Activated CD4-positive, alpha-beta T cell treated with anti-CD3 and anti-CD28 coated beads, Interleukin-2, Interleukin-4, amounts not matched to agents 100 ng/mL and 50 ng/mL, durations not matched to agents 16 hours and 8 hours (primary cell): ENCODE results near the gene OPTN.
"Not testable (repeated sequence)": the region's sequence is repeated elsewhere in the genome, so short reads cannot be mapped to it uniquely, and the experiment has no call there.

ENCODE experiments used
- DNase-seq: peaks from one replicate; pipeline ENCODE4 v3.0.0-alpha.2; 2020; ENCODE audit warnings: low spot score

OPTN gene

DNA sequence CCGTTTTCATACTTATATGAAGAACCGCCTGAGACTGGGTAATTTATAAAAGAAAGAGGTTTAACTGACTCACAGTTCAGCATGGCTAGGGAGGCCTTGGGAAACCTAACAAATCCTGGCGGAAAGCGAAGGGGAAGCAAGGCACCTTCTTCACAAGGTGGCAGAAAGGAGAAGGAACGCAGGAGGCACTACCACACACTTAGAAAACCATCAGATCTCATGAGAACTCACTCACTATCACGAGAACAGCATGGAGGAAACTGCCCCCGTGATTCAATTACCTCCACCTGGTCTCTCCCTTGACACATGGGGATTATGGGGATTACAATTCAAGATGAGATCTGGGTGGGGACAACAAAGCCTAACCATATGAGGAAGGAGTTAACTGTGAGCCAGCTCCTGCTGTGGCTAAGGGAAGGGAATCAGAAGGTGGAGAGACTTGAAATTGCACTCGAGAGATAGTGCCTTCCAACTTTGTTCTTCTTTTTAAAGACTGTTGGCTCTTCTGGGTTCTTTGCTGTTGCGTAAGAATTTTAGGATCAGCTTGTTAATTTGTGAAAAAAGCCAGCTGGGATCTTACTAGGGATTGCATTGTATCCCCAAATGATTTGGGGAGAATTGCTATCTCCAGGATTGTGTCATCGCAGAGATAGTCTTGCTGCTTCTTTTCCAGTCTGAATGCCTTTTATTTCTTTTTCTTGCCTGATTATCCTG is 21.0 kb downstream of the OPTN start:
- DNase-seq, result no peak

DNA sequence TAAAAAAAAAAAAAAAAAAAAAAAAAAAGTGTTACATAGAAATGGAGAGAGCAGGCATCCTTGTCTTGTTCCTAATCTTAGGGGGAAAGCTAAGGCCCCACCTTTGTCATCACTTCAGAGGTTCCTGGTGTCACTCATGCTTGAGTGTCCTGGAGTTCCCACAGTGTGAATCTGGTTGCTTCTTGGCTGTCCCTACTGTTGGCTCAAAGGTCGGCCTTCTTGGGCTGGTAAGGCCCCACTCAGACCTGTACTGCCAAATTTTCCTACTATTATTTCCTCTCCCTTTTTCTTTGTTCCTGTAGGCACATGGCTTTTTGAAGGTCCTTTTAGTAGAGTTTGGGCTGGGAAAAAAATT is 21.5 kb downstream of the OPTN start:
- DNase-seq, result no peak

DNA sequence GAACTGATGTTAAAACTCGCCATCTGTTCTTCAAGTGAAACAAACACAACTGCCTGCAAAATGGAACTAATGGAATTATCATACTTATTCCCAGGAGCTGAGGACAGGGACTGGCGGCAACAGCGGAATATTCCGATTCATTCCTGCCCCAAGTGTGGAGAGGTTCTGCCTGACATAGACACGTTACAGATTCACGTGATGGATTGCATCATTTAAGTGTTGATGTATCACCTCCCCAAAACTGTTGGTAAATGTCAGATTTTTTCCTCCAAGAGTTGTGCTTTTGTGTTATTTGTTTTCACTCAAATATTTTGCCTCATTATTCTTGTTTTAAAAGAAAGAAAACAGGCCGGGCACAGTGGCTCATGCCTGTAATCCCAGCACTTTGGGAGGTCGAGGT is 36.7 kb downstream of the OPTN start:
- no peak for DNase-seq

DNA sequence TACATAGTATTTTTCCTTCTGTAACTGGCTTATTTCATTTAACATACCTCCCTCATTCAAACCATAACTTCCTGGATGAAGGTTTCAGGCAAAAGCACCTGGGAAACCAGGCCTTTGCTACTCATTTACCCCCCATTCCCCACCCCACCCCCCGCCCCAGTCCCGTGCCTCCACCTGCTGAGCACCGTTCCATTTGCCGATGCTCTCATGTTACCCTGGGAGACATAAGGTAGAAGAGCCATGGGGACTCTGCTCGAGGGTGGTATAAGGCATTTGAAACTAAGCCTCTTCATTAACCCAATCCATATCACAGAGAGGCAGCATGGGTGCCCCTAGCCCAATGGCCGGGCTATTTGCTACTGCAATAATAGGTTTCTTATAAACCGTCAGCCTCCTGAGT is 39.2 kb downstream of the OPTN start:
- DNase-seq, result no peak

DNA sequence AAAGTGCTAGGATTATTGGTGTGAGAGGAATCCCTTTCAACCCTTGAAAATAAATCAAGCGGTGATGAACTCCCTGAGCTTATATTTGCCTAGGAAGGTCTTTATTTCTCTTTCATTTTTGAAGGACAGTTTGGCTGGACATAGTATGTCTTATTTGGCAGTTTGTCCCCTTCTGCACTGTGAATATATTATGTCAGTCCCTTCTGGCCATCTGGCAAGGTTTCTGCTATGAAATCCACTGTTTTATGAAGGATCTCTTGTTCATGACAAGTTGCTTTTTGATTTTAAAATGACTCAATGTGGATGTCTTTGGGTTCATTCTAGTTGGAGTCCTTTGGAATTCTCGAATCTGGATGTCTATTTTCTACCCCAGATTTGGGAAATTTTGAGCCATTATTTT is 39.7 kb downstream of the OPTN start:
- DNase-seq, result no peak

DNA sequence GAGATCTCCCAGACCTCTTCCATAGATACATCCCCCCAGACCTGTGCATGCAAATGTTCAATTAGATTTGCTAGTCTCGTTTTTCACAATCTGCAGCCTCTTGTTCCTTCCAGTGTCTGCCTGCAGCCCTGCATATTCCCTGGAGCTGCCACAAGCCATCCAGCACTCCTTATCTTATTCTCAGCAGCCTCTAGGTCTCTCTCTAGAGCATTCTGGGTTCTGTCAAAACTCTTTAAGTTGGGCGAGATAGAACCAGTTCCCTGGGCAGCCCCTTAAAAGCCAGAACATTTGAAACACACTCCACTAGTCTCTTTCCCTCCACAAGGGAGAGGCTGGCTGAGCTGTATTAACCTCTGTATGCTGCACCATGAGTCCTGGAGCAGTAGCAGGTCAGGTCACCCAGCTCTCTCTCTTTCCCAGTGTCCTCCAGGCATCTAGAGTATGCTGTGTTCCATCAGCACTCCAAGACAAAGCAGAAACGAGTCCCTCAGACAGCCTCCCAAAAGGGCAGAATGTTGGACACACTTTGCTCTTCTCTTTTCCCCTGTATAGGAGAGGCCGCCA is 40.7 kb downstream of the OPTN start:
- DNase-seq, result no peak

DNA sequence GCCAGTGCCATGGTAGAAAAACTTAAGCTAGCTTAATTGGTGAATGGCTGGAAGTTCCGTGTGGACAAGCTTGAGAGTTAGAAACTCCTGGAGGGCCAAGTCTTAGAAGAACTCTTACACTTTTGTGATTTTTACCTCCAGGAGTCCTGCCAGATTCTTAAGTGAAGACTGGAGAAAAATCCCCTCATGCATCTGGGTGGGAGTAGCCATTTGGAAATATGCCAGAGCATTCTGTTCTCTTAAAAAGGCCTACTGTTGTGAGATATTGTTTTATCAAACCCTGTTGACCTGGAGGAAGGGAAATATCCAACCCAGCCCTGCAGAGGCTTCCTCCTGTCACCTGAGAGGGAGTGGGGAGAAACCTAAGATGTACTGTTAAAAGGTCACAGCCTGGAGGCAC is 43.8 kb downstream of the OPTN start:
- no peak for DNase-seq

DNA sequence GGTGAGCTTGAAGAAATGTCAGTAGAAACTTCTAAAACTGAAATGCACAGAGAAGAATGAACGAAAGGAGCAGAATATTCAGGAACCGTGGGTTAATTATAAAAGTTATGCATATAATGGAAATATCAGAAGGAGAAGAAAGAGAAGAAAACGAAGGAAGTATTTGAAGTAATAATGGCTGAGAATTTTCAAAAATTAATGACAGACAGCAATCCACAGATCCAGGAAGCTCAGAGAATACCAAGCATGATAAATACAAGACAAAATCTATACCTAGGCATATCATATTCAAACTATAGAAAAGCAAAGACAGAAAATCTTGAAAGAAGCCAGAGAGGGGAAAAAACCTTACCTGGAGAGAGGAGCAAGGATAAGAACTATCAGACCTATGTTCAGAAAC is 44.9 kb downstream of the OPTN start:
- DNase-seq, result no peak

DNA sequence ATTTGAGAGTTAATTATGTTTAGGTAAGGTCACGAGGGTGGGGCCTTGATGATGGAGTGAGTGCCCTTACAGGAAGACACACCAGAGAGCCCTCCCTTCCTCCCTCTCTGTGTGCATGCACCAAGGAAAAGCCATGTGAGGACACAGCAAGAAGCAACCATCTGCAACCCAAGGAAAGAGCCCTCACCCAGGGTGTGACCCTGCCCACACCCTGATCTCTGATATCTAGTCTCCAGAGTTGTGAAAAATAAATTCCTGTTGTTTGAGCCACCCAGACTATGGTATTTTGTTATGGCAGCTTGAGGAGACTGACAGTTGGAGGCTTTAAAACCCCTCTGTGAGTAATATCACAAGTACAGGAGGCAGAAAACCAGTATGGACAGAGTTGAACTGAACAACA is 46.4 kb downstream of the OPTN start:
- DNase-seq, result no peak

DNA sequence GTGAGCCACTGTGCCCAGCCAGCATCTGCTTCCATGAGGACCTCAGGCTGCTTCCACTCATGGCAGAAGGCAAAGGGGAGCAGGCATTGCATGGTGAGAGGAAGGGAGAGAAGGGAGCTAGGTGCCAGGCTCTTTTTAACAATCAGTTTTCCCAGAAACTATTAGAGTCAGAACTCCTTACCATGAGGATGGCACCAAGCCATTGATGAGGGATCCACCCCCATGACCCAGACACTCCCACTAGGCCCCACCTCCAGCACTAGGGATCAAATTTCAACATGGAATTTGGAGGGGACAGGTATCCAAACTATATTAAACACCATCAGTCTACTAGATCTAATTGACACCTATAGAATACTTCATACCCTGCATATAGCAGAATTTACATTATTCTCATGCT is 47.2 kb downstream of the OPTN start:
- no peak for DNase-seq

DNA sequence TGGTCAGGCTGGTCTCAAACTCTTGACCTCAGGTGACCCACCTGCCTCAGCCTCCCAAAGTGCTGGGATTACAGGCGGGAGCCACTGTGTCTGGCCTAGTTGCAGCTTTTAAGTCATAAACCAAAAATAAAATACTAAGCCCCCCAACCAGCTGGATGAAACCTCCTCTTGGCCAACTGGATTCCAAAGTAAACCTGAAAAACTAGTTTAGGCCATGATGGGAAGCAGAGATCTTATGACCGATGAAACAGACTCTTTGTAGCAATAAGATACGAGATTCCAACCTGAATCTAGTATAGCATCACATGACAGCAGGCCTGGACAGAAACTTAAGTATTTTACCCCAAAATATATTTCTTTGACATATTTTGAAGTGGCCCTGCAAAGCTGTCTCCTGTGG is 52.3 kb downstream of the OPTN start:
- DNase-seq, result no peak

DNA sequence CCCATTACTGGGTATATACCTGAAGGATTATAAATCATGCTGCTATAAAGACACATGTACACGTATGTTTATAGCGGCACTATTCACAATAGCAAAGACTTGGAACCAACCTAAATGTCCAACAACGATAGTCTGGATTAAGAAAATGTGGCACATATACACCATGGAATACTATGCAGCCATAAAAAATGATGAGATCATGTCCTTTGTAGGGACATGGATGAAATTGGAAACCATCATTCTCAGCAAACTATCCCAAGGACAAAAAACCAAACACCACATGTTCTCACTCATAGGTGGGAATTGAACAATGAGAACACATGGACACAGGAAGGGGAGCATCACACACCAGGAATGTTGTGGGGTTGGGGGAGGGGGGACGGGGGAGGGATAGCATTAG is 55.9 kb downstream of the OPTN start:
- DNase-seq, result not testable (repeated sequence)

DNA sequence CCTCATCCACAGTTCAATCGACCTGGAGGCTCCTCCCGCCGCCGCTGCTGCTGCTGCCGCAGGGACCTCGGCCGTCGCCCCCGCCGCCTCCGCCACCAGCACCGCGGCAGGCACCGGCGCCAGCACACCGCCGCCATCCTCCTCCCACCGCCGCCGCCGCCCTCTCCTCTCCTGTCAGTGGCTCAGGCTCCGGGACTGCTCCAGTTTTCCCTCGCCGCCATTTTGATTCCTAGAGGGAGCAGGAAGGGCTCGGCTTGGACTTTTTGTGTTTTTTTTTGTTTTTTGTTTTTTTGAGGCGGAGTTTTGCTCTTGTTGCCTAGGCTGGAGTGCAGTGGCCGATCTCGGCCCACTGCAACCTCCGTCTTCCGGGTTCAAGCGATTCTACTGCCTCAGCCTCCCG is 58.4 kb downstream of the OPTN start:
- no peak for DNase-seq

DNA sequence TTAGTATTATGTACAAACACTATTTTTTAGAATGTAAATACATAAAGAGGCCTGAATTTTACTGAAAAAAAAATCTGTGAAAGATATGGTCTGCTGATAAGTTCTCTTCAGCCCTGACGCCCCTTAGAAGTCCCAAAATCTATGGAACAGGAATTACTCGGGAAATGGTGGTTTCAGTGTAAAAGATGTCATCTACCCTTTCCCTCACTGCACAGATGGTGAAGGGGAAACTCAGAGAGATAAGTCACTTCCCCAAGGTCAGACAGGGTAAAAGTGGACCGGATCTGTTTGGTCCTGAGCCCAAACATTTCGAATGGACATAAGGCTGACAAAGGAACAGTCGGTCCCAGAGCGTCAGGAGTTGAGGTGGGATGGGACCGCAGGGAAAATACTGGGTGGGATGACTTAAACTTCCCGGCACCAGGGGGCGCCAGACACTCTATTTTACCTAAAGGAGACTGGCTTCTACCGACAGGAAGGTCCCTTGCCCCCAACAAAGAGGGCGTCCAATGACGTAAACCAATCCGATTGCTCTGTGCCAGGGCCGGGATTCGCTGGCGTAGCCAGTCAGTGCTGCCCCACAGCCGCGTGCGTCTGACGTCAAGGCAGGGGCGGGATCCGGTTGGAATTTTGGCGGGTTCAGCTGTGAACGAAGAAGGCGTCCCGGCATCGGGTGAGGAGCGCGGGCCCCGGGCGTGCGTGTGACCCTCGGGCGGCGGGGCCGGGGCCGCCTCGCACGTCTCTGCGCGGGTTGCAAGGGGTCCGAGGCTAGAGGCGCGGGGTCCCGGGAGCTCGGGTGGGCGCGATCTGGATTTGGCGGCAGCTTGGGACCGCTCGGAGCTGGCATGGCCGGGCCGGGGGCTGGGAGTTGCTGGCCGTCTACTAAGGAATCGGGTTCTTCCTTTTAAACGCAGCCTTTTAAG is 61.2 kb downstream of the OPTN start, which contains the start of gene MCM10:
MCM10 (plus strand) TSS at position 625 of the 923 bp plus-strand sequence. CDS start 2,645 bp downstream, outside the sequence.
- DNase-seq, result peak; percentile 99

DNA sequence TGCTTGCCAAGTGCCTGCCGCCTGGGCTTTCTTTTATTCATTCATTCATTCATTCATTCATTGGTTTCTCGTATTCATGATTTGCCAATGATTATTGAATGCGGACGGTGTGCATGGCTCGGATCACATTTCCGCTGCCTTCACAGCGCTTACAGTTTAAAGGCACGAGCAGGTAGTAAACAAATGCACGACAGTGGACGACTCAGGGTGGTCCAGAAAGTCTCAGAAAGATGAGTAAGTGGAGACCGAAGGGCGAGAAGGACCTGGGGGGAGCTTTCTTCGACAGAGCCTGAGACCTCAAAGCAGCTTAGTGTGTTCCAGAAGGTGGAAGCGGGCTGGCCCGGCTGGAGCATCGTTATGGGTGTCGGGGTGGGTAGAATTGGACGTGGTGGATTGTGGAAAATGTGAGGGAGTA is 61.9 kb downstream of the OPTN start:
- peak; percentile 27 for DNase-seq

DNA sequence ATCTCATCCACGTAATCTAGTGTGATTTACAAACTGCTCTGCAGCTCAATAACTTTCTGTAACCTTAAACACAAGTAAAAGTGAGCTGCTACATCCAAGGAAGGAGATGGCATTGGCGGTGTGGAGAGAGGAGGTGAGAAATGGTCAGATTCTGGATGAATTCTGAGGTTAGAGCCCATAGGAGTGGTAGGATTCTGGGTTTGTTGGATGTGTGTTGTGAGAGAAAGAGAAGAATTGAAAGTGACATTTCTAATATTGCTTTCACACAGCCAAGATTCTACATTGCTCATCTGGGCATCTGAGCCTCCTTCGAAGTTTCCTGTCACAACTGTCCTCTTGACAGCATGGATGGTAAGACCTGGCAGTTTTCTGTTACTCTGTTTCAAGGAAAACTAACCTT is 63.9 kb downstream of the OPTN start:
- no peak for DNase-seq

DNA sequence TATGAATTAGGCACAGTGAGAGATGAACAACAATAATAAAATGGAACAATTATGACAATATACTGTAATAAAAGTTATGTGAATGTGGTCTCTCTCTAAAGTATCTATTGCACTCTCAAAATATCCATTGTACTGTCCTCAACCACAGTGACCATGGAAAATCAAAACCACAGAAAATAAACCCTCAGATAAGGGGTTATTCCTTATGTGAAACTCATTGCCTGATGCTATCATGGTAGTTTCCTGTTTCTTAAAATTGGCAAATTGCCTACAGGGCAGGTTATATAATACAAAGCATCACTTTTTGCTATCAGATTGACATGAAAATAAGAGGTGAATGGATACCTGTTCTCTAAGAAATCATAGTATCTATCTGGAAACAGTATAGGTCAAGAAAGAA is 65.2 kb downstream of the OPTN start:
- no peak for DNase-seq

DNA sequence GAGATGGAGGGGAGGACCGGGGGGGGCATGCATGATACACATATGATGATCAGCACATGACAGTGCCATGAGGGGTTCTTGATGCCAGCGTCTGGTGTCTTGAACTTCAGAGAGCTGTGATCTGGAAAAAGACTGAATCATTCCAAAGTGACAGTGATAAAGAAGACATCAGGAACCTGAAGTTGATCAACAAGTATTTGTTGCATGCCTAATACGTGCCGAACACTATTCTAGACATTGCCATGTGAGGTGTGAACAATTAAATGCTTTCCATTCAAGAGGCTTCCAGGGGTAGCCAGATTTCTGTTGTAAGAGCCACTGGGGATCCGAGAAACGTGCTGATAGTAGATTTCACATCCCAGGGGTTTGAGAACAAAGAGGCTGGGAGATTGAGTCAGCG is 67.6 kb downstream of the OPTN start:
- no peak for DNase-seq

DNA sequence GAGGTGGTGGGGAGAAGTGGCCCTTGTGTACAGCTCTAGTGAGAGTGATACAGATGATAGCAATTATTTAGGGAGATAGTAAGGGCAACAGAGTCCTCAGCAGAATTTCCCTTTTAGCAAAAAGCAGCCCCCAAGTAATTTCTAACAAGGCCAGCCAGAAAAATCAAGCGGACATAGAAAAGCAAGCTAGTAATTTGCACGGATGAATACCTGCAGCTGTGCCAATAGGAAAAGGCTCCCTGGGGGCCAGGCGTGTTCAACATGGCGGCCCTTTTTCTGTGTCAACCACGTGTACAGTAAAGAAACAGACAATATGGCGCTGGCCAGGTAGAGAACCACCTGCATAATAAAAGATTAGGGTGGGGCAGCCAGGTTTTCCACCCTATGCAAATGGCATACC is 68.8 kb downstream of the OPTN start:
- no peak for DNase-seq

DNA sequence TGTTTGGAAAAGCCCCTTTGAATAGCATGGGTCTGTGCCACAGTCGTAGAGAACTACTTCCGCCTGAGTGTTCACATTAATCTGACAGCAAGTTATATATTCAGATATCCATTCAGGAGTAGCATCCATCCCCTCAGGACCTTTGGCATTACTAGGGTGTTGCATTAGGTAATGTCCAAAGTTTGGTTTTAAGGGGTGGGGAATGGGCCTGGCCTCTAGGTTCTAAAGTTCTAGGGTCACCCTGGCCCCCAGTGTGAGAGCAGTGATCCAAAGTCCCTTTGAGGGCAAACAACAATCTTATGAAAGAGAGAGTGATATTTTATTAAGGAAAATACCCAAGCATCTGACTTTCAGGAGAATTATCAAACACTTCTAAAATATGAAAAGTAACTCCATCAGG is 73.7 kb downstream of the OPTN start:
- DNase-seq, result no peak

DNA sequence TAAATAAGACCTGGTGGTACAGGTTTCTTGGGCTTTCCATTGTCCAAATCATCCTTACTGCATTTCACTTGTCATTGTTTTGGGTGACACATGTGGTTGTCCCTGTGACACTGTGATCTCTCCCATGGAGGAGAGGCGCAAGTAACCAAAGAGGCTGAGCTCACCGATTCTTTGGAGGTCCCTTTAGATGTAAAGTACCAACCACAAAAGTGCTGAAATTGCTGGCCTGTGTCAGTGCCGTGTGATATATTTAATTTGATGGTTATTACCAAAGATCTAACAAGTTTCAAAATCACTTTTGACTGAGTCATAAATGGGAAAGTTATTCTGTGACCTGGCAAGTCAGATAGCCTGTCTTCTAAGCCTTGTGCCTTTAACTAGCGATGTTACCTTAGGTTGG is 80.8 kb downstream of the OPTN start:
- peak; percentile 74 for DNase-seq

DNA sequence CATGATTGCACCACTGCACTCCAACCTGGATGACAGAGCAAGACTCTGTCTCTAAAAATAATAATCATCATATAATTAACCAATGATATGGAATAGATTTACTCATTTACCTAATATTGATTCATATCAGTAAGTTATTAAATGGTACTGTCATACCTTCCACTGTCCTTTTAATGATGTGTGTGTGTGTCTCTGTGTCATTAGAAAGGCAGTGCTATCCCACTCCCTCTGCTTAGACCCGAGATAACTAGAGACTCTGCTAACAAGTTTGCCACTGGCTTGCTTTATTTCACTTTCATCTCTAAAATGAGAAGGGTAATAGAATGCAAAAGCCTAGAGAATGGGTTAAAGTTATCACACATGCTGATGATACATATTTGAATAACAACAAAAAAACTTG is 82.5 kb downstream of the OPTN start:
- no peak for DNase-seq

DNA sequence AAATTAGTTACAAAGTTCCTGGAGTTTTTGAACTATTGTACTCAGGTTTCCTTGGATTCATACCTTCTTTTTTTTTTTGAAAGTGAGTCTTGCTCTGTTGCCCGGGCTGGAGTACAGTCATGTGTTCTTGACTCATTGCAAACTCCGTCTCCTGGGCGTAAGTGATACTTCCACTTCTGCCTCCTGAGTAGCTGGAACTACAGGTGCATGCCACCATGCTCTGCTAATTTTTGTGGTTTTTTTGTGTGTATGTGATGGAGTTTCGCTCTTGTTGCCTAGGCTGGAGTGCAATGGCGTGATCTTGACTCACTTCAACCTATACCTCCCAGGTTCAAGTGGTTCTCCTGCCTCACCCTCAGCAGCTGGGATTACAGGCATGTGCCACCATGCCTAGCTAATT is 83.7 kb downstream of the OPTN start:
- DNase-seq, result no peak
